ENCODE results near the gene TNPO2.
A peak's percentile ranks its signal among the peaks of the same experiment; 100 is the strongest.

TNPO2 gene

GRCh38 chr19:12668346-12668745 lies 55.4 kb downstream of the TNPO2 start (continued):
- TF ChIP-seq ZNF112 (tag by site-specific recombination; IDR thresholded peaks at IDR 0.05) = no peak
- no peak for TF ChIP-seq ZNF37A (tag by site-specific recombination; IDR thresholded peaks at IDR 0.05)
- TF ChIP-seq ZIC2 (tag by site-specific recombination; IDR thresholded peaks at IDR 0.05) = no peak
- no peak for TF ChIP-seq ZNF341 (tag by site-specific recombination; IDR thresholded peaks at IDR 0.05; ENCODE audit: low read depth)
- no peak for TF ChIP-seq ZNF292 (tag by site-specific recombination; IDR thresholded peaks at IDR 0.05; ENCODE audit: borderline replicate concordance, low read depth)

GRCh38 chr19:12667731-12668302 lies 55.9 kb downstream of the TNPO2 start:
- ChIA-PET POLR2A (interaction anchor here (1.2 kb wide), 1 partner anchor 9 kb away, joined by 4 read pairs; no protein-coding TSS in a partner anchor), CTCF (interaction anchor here (1.1 kb wide), 1 partner anchor 104 kb away, joined by 3 read pairs; no protein-coding TSS in a partner anchor)
- Histone ChIP-seq H3K4me1 (ENCODE audit: control insufficient read depth, insufficient read depth, low read length) (no peaks in the 10 kb centered on the region), H3K27ac (ENCODE audit: extremely low read depth, low read depth, low read length) (no peak overlapping the region), H3K4me3 (ENCODE audit: low read depth, low read length) (peak overlapping the region; percentile 85; the same call in 1 of the 2 replicates), H3K36me3 (ENCODE audit: control insufficient read depth in 2 of 2, insufficient read depth in 1 of 2, low read length in 2 of 2) (peaks cover 7 to 57% of the 10 kb centered on the region in 2 experiments; a peak in 2 of 3 replicates), H3K9me3 (ENCODE audit: control insufficient read depth, insufficient read depth, low read depth, low read length) (no peaks in the 10 kb centered on the region)
- TF ChIP-seq PBX3 (CRISPR knock-in tag; IDR thresholded peaks at IDR 0.05) = no peak
- no peak for TF ChIP-seq INSM2 (tag by site-specific recombination; IDR thresholded peaks at IDR 0.05)
- TF ChIP-seq ZBTB10 (tag by site-specific recombination; IDR thresholded peaks at IDR 0.05) = no peak
- TF ChIP-seq ZNF580 (tag by site-specific recombination; IDR thresholded peaks at IDR 0.05) = no peak
- no peak for TF ChIP-seq ZNF184 (tag by site-specific recombination; IDR thresholded peaks at IDR 0.05)
- TF ChIP-seq ZNF707 (tag by site-specific recombination; IDR thresholded peaks at IDR 0.05) = no peak
- no peak for TF ChIP-seq ZNF155 (tag by site-specific recombination; IDR thresholded peaks at IDR 0.05)
- no peak for TF ChIP-seq ZNF23 (tag by site-specific recombination; IDR thresholded peaks at IDR 0.05; ENCODE audit: borderline replicate concordance)
- no peak for TF ChIP-seq FEZF1 (tag by site-specific recombination; IDR thresholded peaks at IDR 0.05)
- no peak for TF ChIP-seq SCRT2 (tag by site-specific recombination; IDR thresholded peaks at IDR 0.05)

GRCh38 chr19:12666265-12667048 lies 57.3 kb downstream of the TNPO2 start, which contains the start of the genes MAN2B1 and WDR83:
Gene MAN2B1, minus strand, starts transcription at chr19:12666742. Its CDS starts 41 bp downstream, at chr19:12666701.
Gene WDR83, plus strand, starts transcription at chr19:12666807. Its CDS starts 2,984 bp downstream, at chr19:12669791.
- peaks cover 11 to 55% of the 10 kb centered on the region in 2 experiments; a peak in 2 of 3 replicates for H3K36me3 ChIP-seq (ENCODE audit: control insufficient read depth in 2 of 2, insufficient read depth in 1 of 2, low read length in 2 of 2)
- CTCF ChIA-PET = interaction anchor here (0.5 to 1.8 kb wide), 3 partner anchors 9 to 265 kb away, joined by 3 to 5 read pairs (median 4); no protein-coding TSS in a partner anchor
- peak within 1 kb of the TSS; percentile 76 for H3K4me3 ChIP-seq (ENCODE audit: low read depth, low read length)
- POLR2A ChIA-PET = interaction anchor here (0.6 to 1.9 kb wide), 8 partner anchors 12 to 101 kb away, joined by 3 to 9 read pairs (median 4); partner anchors contain the start of genes DHPS, FBXW9, ZNF490 and ZNF791
- H3K27ac ChIP-seq (ENCODE audit: extremely low read depth, low read depth, low read length) = peak within 1 kb of the TSS; percentile 45; the same call in 1 of the 2 replicates
- H3K4me1 ChIP-seq (ENCODE audit: control insufficient read depth, insufficient read depth, low read length) = no peaks in the 10 kb centered on the region
- no peaks in the 10 kb centered on the region for H3K9me3 ChIP-seq (ENCODE audit: control insufficient read depth, insufficient read depth, low read depth, low read length)
- TF ChIP-seq ZNF211 (tag by site-specific recombination; IDR thresholded peaks at IDR 0.05; ENCODE audit: low read depth) (no peak), ZIC2 (tag by site-specific recombination; IDR thresholded peaks at IDR 0.05) (peak; percentile 40; the same call in 1 of the 2 replicates), KLF7 (tag by site-specific recombination; IDR thresholded peaks at IDR 0.05; ENCODE audit: borderline replicate concordance) (peak; percentile 13; the same call in 1 of the 2 replicates), ZBTB48 (tag by site-specific recombination; IDR thresholded peaks at IDR 0.05) (0 out of 2 replicates have a peak, but pooled peaks have one; percentile 47), ZNF692 (tag by site-specific recombination; IDR thresholded peaks at IDR 0.05) (peak; percentile 20; the same call in 1 of the 2 replicates), PBX3 (CRISPR knock-in tag; IDR thresholded peaks at IDR 0.05) (no peak), ZNF76 (tag by site-specific recombination; IDR thresholded peaks at IDR 0.05; ENCODE audit: borderline replicate concordance, low read depth) (peak; percentile 90), ZBTB1 (tag by site-specific recombination; IDR thresholded peaks at IDR 0.05) (no peak), REPIN1 (tag by site-specific recombination; IDR thresholded peaks at IDR 0.05; ENCODE audit: low read depth) (no peak)
